ENCODE measurements around the gene PARD3.

PARD3 gene

GRCh38 chr10:34480345-34480744 lies 334.8 kb downstream of the PARD3 start:
- no peak for DNase-seq

- no peak for DNase-seq
Observed at GRCh38 chr10:34479520-34480179, 335.4 kb downstream of the PARD3 start.

GRCh38 chr10:34477249-34477648 lies 337.8 kb downstream of the PARD3 start:
- no peak for DNase-seq

- DNase-seq, result no peak
Observed at GRCh38 chr10:34476608-34477007, 338.5 kb downstream of the PARD3 start.

- DNase-seq, result no peak
Observed at GRCh38 chr10:34475786-34476185, 339.3 kb downstream of the PARD3 start.

- no peak for DNase-seq
Observed at GRCh38 chr10:34475274-34475646, 339.8 kb downstream of the PARD3 start.

GRCh38 chr10:34474555-34475273 lies 340.4 kb downstream of the PARD3 start:
- DNase-seq, result no peak

- no peak for DNase-seq
Observed at GRCh38 chr10:34474009-34474376, 341.1 kb downstream of the PARD3 start.

- no peak for DNase-seq
Observed at GRCh38 chr10:34473174-34474008, 341.7 kb downstream of the PARD3 start.

GRCh38 chr10:34470307-34470706 lies 344.8 kb downstream of the PARD3 start:
- DNase-seq, result no peak

- no peak for DNase-seq
Observed at GRCh38 chr10:34469446-34469845, 345.6 kb downstream of the PARD3 start.

- DNase-seq, result no peak
Observed at GRCh38 chr10:34467902-34468301, 347.2 kb downstream of the PARD3 start.

- DNase-seq, result no peak
Observed at GRCh38 chr10:34467364-34467763, 347.7 kb downstream of the PARD3 start.

- no peak for DNase-seq
Observed at GRCh38 chr10:34465678-34466077, 349.4 kb downstream of the PARD3 start.

GRCh38 chr10:34464591-34464990 lies 350.5 kb downstream of the PARD3 start:
- no peak for DNase-seq

- DNase-seq, result no peak
Observed at GRCh38 chr10:34464000-34464399, 351.1 kb downstream of the PARD3 start.

- no peak for DNase-seq
Observed at GRCh38 chr10:34462993-34463392, 352.1 kb downstream of the PARD3 start.

- DNase-seq, result no peak
Observed at GRCh38 chr10:34462056-34462455, 353.0 kb downstream of the PARD3 start.

GRCh38 chr10:34454590-34455261 lies 360.4 kb downstream of the PARD3 start:
- DNase-seq, result no peak

GRCh38 chr10:34449836-34450235 lies 365.3 kb downstream of the PARD3 start:
- DNase-seq, result no peak

GRCh38 chr10:34446049-34446448 lies 369.0 kb downstream of the PARD3 start:
- DNase-seq, result no peak

- DNase-seq, result no peak
Observed at GRCh38 chr10:34444223-34445183, 370.6 kb downstream of the PARD3 start.
